ENCODE data around the gene ADD3. TPM values are rescaled to one million over a fixed set of nuclear protein-coding genes. Genes with fewer than 3 reads are reported as not detected.

Gene ADD3
- total RNA-seq, 1 donor from 2014 or later = 43.8 TPM

DNA sequence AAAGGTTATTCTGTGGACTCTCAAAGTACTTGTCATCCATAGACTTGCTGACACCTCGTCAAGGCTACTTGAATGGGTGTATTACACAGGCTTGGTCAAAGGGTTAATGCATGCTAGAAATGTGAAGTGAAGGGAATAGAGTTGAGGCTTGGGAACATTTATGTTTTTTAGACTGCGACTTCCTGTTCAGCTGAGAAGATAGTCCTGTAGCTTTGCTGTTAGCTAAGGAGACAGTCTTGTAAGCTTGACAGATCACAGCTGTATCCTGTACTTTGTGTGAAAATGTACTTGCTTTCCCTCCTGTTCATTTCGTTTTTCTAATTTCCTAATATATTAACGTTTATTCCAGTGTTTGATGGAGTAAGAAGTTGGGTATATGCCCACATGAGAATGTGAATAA is 52.1 kb downstream of the ADD3 start:
- TF ChIP-seq, protein P1, sequence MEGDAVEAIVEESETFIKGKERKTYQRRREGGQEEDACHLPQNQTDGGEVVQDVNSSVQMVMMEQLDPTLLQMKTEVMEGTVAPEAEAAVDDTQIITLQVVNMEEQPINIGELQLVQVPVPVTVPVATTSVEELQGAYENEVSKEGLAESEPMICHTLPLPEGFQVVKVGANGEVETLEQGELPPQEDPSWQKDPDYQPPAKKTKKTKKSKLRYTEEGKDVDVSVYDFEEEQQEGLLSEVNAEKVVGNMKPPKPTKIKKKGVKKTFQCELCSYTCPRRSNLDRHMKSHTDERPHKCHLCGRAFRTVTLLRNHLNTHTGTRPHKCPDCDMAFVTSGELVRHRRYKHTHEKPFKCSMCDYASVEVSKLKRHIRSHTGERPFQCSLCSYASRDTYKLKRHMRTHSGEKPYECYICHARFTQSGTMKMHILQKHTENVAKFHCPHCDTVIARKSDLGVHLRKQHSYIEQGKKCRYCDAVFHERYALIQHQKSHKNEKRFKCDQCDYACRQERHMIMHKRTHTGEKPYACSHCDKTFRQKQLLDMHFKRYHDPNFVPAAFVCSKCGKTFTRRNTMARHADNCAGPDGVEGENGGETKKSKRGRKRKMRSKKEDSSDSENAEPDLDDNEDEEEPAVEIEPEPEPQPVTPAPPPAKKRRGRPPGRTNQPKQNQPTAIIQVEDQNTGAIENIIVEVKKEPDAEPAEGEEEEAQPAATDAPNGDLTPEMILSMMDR (conservative IDR thresholded peaks at IDR 0.05; ENCODE audit: low read depth, low read length) = no peak
- H3K4me3 ChIP-seq (ENCODE audit: low read depth, low read length) = no peak overlapping the region
- DNase-seq (ENCODE audit: low read depth) = no peak

DNA sequence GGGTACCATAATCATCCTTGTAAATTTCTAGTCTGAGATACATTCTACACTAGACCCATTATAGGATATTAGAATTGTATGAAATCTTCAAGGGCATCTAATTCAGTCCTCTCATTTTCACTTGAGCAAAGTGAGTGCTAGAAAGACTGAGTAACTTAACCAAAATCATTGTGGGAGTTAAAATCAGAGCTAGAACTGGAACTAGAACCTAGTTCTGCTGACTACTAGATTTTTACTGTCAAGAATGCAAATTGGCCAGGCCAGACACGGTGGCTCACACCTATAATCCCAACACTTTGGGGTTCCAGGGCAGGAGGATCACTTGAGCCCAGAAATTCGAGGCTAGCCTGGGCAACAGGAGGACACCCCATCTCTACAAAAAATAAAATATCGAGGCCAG is 53.9 kb downstream of the ADD3 start:
- TF ChIP-seq, protein P1 (conservative IDR thresholded peaks at IDR 0.05; ENCODE audit: low read depth, low read length) = no peak
- DNase-seq (ENCODE audit: low read depth) = no peak
- H3K4me3 ChIP-seq (ENCODE audit: low read depth, low read length) = no peak overlapping the region

- TF ChIP-seq, protein P1 (conservative IDR thresholded peaks at IDR 0.05; ENCODE audit: low read depth, low read length) = no peak
- no peak overlapping the region for H3K4me3 ChIP-seq (ENCODE audit: low read depth, low read length)
- no peak for DNase-seq (ENCODE audit: low read depth)
Measured at GRCh38 chr10:110065269-110065668, 57.5 kb downstream of the ADD3 start.

DNA sequence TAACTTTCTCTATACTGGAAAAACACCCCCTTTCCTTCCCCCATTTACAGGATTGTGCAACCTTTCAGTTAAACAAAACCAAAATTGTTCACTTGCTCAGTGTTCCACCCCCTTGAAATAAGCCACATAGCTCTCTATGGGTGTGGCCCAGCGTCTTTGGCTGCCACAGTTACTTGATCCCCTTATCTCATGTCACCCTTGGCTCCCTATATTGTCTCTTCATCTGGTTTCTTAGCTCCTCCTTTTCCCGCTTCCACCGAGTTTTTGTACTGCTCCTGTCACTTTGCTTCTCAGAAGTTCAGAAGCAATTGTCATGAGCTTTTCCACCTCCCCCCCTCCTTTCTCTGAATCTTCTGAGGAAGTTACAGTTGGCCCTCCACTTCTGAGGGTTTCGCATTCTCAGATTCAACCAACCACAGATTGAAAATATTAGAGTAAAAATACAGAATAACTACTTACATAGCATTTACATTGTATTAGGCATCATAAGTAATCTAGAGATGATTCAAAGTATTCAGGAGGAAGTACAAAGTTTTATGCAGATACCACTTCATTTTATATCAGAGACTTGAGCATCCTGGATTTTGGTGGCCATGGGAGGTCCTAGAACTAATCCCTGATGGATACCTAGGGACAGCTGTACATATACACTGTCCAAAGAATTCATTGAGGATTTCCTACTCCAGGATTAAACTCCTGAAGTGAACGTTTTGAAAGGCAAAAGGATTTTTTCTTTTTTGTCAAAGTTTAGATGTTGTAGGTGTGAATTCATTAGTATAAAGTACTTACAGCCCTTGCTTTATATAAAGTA is 60.4 kb downstream of the ADD3 start:
- H3K4me3 ChIP-seq (ENCODE audit: low read depth, low read length) = no peak overlapping the region
- TF ChIP-seq, protein P1 (conservative IDR thresholded peaks at IDR 0.05; ENCODE audit: low read depth, low read length) = no peak
- no peak for DNase-seq (ENCODE audit: low read depth)

- H3K4me3 ChIP-seq (ENCODE audit: low read depth, low read length) = no peak overlapping the region
- TF ChIP-seq, protein P1 (conservative IDR thresholded peaks at IDR 0.05; ENCODE audit: low read depth, low read length) = no peak
- DNase-seq (ENCODE audit: low read depth) = no peak
Measured at GRCh38 chr10:110068780-110069179, 61.0 kb downstream of the ADD3 start.

- DNase-seq (ENCODE audit: low read depth) = no peak
- no peak overlapping the region for H3K4me3 ChIP-seq (ENCODE audit: low read depth, low read length)
- TF ChIP-seq, protein P1 (conservative IDR thresholded peaks at IDR 0.05; ENCODE audit: low read depth, low read length) = no peak
Measured at GRCh38 chr10:110069502-110069982, 61.8 kb downstream of the ADD3 start.

DNA sequence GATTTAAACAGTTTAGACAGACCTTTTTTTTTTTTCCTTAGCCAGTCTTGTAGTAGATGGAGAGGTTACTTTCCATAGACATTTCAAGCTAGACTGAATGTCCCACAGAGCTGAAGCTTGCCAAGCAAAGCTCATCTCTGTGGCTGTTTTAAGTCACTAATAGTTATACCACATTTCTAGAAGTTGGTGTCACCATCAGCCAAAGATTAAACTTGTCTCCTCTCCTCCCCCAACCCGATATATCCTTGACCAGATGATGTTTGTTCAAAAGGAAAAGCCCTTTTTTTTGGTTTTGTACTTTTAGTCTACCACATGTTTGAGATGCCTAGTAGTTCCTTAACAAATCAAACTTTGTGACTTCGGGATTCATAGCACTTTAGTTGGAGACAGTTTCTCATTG is 66.1 kb downstream of the ADD3 start:
- H3K4me3 ChIP-seq (ENCODE audit: low read depth, low read length) = no peak overlapping the region
- no peak for DNase-seq (ENCODE audit: low read depth)
- TF ChIP-seq, protein P1 (conservative IDR thresholded peaks at IDR 0.05; ENCODE audit: low read depth, low read length) = no peak

All from epithelial cell of proximal tubule (primary cell).